ENCODE data around the gene FAM20C. TPM values are rescaled to one million over a fixed set of nuclear protein-coding genes. Genes with fewer than 3 reads are reported as not detected.

FAM20C gene
- total and polyA plus RNA-seq, 2 donors (not counting 3 experiments of a cell fraction or from before 2014, with no cell fraction given): 14.2 to 34.5 TPM

- FAIRE-seq (no peak), DNase-seq (ENCODE audit: low read depth, low spot score) (no peak)
- BruUV-seq (replicated peaks): no TSS peak
- H3K9me1 ChIP-seq (replicated peaks; ENCODE audit: control insufficient read depth, extremely low read depth, insufficient read depth, low read length): no peaks in the 10 kb centered on the region
- H3K4me1 ChIP-seq (ENCODE audit: control insufficient read depth, extremely low read depth, insufficient read depth, low read length): no peaks in the 10 kb centered on the region
- no peak overlapping the region for H3K4me2 ChIP-seq (ENCODE audit: insufficient read depth, low read length)
- no peak overlapping the region for H3K27ac ChIP-seq (ENCODE audit: insufficient read depth, low read depth, low read length)
- no peak overlapping the region for H3K9ac ChIP-seq (replicated peaks; ENCODE audit: extremely low read depth, insufficient read depth, low read length)
- TF ChIP-seq MAX (IDR thresholded peaks at IDR 0.05; ENCODE audit: insufficient read depth, insufficient read length): no peak
- no peak for TF ChIP-seq CTCF (IDR thresholded peaks at IDR 0.05; ENCODE audit: extremely low read depth in 1 of 2, insufficient read depth in 1 of 2, low read depth in 1 of 2, low read length in 2 of 2)
- TF ChIP-seq JUN (IDR thresholded peaks at IDR 0.05; ENCODE audit: borderline replicate concordance, insufficient read depth, insufficient read length, low read depth): no peak
- no peak for TF ChIP-seq MYC (IDR thresholded peaks at IDR 0.05; ENCODE audit: low read depth, low read length)
- no peak for TF ChIP-seq GATA2 (IDR thresholded peaks at IDR 0.05; ENCODE audit: insufficient read depth, insufficient read length, low read depth, low read length)
- TF ChIP-seq EZH2 (IDR thresholded peaks at IDR 0.05; ENCODE audit: borderline replicate concordance, low read depth, low read length, severe bottlenecking): no peak
- no peak for TF ChIP-seq POLR2AphosphoS5 (IDR thresholded peaks at IDR 0.05; ENCODE audit: insufficient read depth, low read depth, low read length)
- TF ChIP-seq POLR2A (IDR thresholded peaks at IDR 0.05; ENCODE audit: low read depth, low read length): no peak
- no peak for TF ChIP-seq FOS (IDR thresholded peaks at IDR 0.05; ENCODE audit: borderline replicate concordance, insufficient read depth, low read length)
- H3K9me3 ChIP-seq (replicated peaks; ENCODE audit: control insufficient read depth, insufficient read depth, low read length): no peaks in the 10 kb centered on the region
- dilution Hi-C loops (cut with MboI; ENCODE audit: extremely low pct_ligation_motif_present, low sequenced_read_pairs): no loop called here
- no peaks in the 10 kb centered on the region for H3K36me3 ChIP-seq (ENCODE audit: control insufficient read depth in 2 of 2, extremely low read depth in 1 of 2, insufficient read depth in 2 of 2, low read length in 2 of 2)
- H2AFZ ChIP-seq (ENCODE audit: low read depth, low read length): no peak overlapping the region
- no peaks in the 10 kb centered on the region for H3K79me2 ChIP-seq (ENCODE audit: control insufficient read depth, insufficient read depth, low read length)
- H3K4me3 ChIP-seq (replicated peaks in 1 of 3; ENCODE audit: insufficient read depth in 1 of 3, low read depth in 1 of 3, low read length in 3 of 3): no peak overlapping the region
- POLR2A ChIA-PET: no interaction called here
- peaks cover 5 to 7% of the 10 kb centered on the region in 2 experiments for H3K27me3 ChIP-seq (ENCODE audit: control insufficient read depth in 2 of 2, insufficient read depth in 2 of 2, low read length in 2 of 2)
- CTCF ChIA-PET: no interaction called here
- H4K20me1 ChIP-seq (replicated peaks; ENCODE audit: control insufficient read depth, extremely low read depth, insufficient read depth, low read length): no peaks in the 10 kb centered on the region
- intact Hi-C loops (cut with micrococcal nuclease): no loop called here
These were observed 25.1 kb upstream of the FAM20C start for GRCh38 chr7:167090-167855.
